ENCODE results near the gene LTBP1.

The LTBP1 gene

GRCh38 chr2:33118651-33119050 lies 171.9 kb downstream of the LTBP1 start:
- DNase-seq (ENCODE audit: low read depth): no peak

GRCh38 chr2:33121416-33121815 lies 174.7 kb downstream of the LTBP1 start:
- DNase-seq (ENCODE audit: low read depth): no peak

- DNase-seq (ENCODE audit: low read depth): no peak
These were observed 175.2 kb downstream of the LTBP1 start for GRCh38 chr2:33121925-33122324.

DNA sequence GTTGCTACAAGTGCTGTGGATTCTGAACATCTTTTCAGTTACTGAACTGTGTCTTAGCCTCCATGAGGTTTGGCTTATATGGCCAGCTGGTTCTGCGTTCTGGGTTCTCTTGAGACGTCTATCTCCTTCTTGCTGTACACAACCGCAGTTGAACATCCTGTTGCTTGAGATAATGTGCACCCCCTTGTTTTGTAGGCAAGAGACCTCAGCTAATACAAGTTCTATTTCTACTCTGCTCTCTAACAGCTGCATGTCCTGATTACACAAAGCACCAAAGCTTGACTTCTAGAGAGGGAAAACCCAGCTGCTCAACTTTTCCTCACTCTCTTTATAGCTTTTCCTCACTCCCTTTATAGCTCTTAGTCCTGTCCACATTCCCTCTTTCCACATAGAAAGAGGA lies 176.0 kb downstream of the LTBP1 start:
- DNase-seq (ENCODE audit: low read depth): no peak

DNA sequence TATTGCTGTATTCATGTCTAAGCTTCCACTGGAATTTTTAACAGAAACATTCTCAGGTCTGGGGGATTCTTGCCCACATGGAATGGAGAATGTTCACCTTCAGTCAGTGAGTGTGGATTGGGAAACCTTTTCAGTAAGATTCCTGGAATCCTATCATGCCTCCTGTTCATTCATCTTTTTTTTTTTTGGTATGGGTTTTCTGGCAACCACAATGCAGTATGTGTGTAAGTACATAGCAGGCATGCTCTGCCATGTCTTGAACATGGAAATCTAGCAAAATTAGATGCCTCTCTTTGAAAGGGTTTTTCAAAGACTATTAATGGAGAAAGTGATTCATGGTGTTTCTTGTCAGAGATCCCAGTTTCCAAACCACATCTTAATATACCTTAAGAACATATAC lies 176.5 kb downstream of the LTBP1 start:
- no peak for DNase-seq (ENCODE audit: low read depth)

DNA sequence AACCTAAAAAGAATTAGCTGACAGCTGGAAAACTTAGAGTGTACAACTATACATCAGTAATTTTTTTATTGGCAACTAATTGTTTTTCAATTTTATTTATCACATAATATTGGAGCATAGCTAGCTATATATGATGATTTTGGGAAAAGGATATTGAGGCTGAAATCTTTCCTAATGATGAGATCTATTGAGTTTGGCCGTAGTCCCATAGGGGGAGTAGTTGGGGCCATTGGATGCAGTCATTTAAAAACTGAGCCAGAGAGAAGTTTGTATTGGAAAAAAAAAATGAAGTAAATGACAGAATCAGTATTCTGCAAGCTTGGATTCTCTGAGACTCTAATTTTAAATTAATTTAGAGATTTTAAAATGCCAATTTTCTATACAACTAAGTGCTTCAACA lies 179.8 kb downstream of the LTBP1 start:
- no peak for DNase-seq (ENCODE audit: low read depth)

GRCh38 chr2:33126958-33127357 lies 180.2 kb downstream of the LTBP1 start:
- DNase-seq (ENCODE audit: low read depth): peak; percentile 70

GRCh38 chr2:33129263-33130053 lies 182.7 kb downstream of the LTBP1 start:
- DNase-seq (ENCODE audit: low read depth): no peak

GRCh38 chr2:33130054-33130447 lies 183.3 kb downstream of the LTBP1 start:
- DNase-seq (ENCODE audit: low read depth): no peak

DNA sequence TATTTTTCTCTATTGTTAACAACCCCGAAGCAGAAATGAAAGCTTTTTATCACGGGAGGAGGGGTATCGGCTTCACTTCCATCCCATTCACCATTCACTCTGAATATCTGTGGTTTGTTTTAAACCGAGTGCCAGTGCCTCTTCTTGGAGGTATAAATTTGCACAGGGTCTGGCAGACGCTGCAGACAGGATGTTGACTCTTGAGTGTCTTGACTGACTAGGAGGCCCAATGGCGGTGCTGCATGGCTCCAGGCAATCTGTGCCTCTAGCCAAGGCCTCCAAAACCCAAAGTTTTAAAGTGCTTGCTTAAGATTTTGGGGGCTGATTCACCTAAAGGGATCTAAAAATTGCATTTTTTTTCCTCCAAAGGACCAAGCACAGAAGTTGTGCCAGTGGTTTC lies 183.8 kb downstream of the LTBP1 start:
- DNase-seq (ENCODE audit: low read depth): peak; percentile 28

DNA sequence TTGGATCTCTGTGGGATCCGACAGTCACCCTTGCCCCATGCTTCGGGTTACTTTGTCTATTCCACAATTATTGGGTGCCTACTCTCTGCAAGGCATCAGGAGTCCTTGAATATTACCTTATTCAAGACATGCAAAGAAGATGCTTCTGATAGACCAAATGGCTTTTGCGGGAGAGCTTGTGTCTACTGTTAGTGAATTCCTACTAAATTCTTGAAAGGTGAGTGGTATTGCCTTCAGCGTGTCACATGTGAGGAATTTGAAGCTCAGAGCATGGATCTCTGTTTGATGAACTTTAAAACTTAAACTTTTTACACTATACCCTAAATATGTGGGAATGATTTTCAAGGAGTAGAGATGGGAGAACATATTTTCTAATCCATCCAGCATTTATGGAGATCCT lies 184.4 kb downstream of the LTBP1 start:
- DNase-seq (ENCODE audit: low read depth): peak; percentile 82

DNA sequence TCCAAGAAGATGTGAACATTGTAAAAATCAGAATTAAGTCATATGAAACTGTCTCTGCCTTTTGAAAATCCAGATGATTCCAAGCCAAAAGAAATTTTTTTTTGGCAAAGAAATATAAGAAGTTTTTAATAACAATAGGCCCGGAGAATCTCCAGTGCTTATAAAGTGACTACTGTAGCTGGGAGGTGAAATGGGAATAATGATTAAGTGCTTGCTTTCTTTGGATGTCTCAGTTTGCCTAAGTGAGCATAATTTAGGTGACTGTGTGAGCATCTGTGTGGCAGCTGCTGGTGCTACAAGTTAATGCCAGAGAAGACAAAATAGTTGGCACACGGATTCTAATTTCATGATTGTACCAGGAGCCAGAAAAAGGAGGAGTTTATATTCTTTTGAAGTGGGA lies 185.0 kb downstream of the LTBP1 start:
- peak; percentile 32 for DNase-seq (ENCODE audit: low read depth)

DNA sequence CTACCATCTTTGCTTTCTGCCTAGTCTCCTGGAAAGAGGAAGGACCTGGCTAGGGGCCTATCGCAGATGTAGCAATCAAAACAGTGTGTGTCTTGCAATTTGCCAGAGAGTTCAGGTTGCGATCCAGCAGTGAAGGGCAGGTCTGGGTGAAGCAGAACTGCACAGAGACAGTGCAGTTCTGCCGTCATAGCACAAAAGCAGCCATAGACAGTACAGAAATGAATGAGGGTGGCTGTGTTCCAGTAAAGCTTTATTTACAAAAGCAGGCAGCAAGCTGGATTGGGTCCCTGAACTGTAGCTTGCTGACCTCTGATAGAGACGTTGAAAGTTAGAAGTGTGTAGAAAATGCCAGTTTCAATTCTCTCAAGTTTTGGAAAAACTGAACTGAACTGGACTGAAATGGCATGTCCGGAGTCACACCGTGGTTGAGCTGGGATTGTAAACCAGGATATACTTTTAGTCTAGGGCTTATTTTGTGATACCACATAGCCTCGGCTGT lies 186.8 kb downstream of the LTBP1 start:
- DNase-seq (ENCODE audit: low read depth): no peak

DNA sequence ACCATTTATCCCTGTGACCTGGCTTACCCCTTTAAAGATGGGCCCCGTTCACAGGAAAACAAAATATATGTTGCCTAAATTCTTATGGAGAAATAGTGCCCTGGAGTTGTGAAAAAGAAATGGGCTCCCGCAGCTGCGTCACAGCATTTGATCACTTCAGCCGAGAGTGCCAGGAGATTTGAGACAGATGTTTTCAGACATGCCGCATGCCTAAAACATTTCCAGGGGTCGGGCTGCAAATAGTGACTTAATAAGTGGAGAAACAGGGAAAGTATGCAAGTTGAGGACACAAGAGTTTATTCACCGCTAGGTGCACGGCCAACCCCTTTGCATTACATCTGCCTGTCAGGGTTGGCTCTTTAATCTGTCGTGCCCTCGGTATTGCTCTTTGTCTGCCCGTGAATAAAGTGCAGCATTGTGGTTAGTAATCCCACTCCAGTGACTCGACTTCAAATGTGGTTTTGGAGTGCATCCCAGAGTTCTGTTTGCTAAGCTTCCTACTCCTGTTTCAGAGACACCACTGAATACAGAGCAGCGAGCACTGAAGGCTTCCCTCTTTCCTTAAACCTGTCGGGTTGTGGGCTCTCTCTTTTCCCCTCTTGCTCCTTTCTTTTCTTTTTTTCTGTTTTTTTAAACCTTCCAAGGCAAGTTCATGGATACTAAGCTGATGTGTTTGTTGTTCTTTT lies 187.5 kb downstream of the LTBP1 start:
- DNase-seq (ENCODE audit: low read depth): peak; percentile 94

GRCh38 chr2:33134791-33135560 lies 188.2 kb downstream of the LTBP1 start:
- peak; percentile 41 for DNase-seq (ENCODE audit: low read depth)

GRCh38 chr2:33135645-33136044 lies 188.9 kb downstream of the LTBP1 start:
- DNase-seq (ENCODE audit: low read depth): peak; percentile 33

GRCh38 chr2:33136056-33136455 lies 189.3 kb downstream of the LTBP1 start:
- DNase-seq (ENCODE audit: low read depth): peak; percentile 36

GRCh38 chr2:33136566-33136965 lies 189.8 kb downstream of the LTBP1 start:
- no peak for DNase-seq (ENCODE audit: low read depth)

DNA sequence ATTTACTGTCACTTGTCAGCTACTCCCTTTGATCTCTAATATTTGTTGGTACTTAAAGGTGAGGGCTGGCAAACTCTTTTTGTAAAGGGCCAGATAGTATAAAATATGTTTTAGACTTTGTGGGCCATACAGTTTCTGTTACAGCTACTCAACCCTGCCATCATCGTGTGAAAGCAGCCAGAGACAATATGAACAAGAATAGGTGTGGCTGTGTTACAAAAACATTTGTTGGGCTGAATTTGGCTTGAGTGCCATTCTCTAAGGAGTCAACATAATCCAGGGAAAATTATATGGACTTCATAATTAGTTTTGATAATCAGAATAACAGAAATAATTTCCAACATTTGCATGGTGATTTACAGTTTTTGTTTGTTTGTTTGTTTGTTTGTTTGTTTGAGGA lies 190.6 kb downstream of the LTBP1 start:
- no peak for DNase-seq (ENCODE audit: low read depth)

DNA sequence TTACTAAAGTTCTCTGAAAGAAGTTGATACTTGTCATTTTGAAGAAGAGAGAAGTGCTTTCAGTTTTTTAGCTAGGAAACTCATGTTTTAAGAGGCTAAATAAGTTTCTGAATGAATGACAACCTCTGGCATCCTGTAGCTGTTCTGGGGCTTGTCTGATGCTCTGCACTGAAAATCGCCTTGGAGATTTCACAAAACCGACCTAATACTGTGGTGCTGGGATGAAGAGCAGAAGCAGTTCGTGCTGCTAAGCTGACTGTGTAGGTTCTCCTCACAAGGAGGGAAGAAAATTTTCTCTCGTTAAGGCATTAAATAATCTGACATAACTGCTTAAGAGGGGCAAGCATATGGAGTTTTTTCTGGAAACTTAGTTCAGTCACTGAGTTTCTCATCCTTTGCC lies 193.2 kb downstream of the LTBP1 start:
- no peak for DNase-seq (ENCODE audit: low read depth)

DNA sequence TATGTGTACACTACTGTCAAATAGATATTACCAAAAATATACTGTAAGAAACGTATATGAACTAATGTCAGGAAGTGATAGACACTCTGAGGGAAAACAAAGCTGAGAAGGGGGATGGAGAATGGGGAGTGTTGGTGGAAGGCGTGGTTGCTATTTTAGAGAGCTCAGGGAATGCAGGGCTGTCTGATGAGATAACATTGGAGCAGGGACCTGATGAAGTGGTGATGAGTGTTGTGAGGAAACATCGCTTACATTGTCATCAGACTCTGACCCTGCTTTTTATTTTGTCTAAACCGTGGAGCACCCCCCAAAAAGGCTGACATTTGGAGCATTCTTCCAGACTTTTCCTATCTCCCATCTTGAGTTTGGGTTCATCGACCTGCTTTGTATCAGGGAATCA lies 194.7 kb downstream of the LTBP1 start:
- no peak for DNase-seq (ENCODE audit: low read depth)

GRCh38 chr2:33142810-33143209 lies 196.1 kb downstream of the LTBP1 start:
- DNase-seq (ENCODE audit: low read depth): no peak

DNA sequence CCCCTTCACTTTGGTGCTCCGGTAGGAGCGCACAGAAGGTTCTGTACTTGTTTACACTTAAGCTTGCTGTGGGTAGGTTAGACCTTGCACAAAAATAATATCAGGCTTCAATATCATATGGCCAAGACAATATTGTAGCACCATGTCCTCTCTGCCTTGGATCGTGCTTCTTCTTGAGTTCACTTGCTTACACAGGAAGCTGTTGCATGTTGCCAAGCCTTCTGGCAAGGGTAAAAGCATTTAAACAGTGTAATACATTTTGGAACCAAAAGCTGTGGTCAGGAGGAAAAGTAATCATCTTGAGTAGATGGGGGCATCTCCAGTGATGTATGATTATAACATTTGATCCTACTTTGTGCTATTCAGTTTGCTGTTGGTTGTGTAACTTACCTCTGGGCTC lies 197.5 kb downstream of the LTBP1 start:
- DNase-seq (ENCODE audit: low read depth): no peak
